Lung (tissue), 12 donors: ENCODE results near the gene DRAM1. TPM values are rescaled to one million over a fixed set of nuclear protein-coding genes. Genes with fewer than 3 reads are reported as not detected.

Experiments used
- ATAC-seq: fragments of 200-7000 bp; cut with Tn5 transposase; one replicate; pipeline ENCODE4 v1.9.1; 2020; ENCODE audit warnings: moderate number of reproducible peaks; ENCODE audit not compliant: insufficient read depth, low FRiP score
- DNase-seq, 3 donors: peaks; one replicate each; pipeline ENCODE4 v3.0.0-alpha.2; 2013 to 2017
- H3K27ac ChIP-seq, 2 donors: one replicate each; pipeline ENCODE4 v1.5.1; 2013; ENCODE audit warnings: mild to moderate bottlenecking in 2 of 2, moderate library complexity in 2 of 2, control low read depth in 1 of 2, inconsistent platforms in 1 of 2, low read depth in 1 of 2, low read length in 1 of 2
- H3K27me3 ChIP-seq, 3 donors: one replicate each; pipeline ENCODE4 v1.5.1; 2013; ENCODE audit warnings: low read length in 2 of 3; ENCODE audit not compliant: control insufficient read depth in 3 of 3, insufficient read depth in 3 of 3
- H3K36me3 ChIP-seq, 4 donors: one replicate each; pipeline ENCODE4 v1.5.1; 2013; ENCODE audit warnings: low read length in 4 of 4, mild to moderate bottlenecking in 1 of 4, moderate library complexity in 1 of 4; ENCODE audit not compliant: control insufficient read depth in 4 of 4, insufficient read depth in 4 of 4
- H3K4me1 ChIP-seq, 5 donors: one replicate each; pipeline ENCODE4 v1.5.1; 2013; ENCODE audit warnings: low read length in 5 of 5, mild to moderate bottlenecking in 2 of 5, moderate library complexity in 1 of 5; ENCODE audit not compliant: control insufficient read depth in 5 of 5, insufficient read depth in 5 of 5
- H3K4me3 ChIP-seq: one replicate; pipeline ENCODE4 v1.5.1; 2013; ENCODE audit warnings: mild to moderate bottlenecking, control low read depth, moderate library complexity
- H3K9ac ChIP-seq, 2 donors: one replicate each; pipeline ENCODE4 v1.5.1; 2013; ENCODE audit warnings: low read length in 2 of 2, control low read depth in 1 of 2; ENCODE audit not compliant: insufficient read depth in 1 of 2
- H3K9me3 ChIP-seq, 4 donors: one replicate each; pipeline ENCODE4 v1.5.1; 2013; ENCODE audit warnings: low read length in 3 of 4, mild to moderate bottlenecking in 1 of 4, moderate library complexity in 1 of 4; ENCODE audit not compliant: control insufficient read depth in 4 of 4, insufficient read depth in 3 of 4
- WGBS, 2 donors: extraction: QIAGEN DNeasy Blood & Tissue Kit; methylation state at CpG; one replicate each; pipeline ENCODE4 v1.1.7; 2013; 5-methylcytosine and 5-hydroxymethylcytosine counted together
- polyA plus RNA-seq, 2 donors: library from polyadenylated mRNA; stranded (reverse); fragments of 200-250 nt; gene quantifications; one replicate each; pipeline ENCODE4 v1.2.1, GENCODE V29; 2013
- total RNA-seq, 2 donors: library from RNA; depleted of rRNA in 1 of 2; stranded (reverse); fragments of >200 nt in 1 of 2; gene quantifications; one replicate each; pipeline ENCODE4 v1.2.1, GENCODE V29; 2014 to 2021
- TF ChIP-seq, protein P1 (sequence below): IDR thresholded peaks from 2 replicates; pipeline ENCODE4 v1.5.1; 2012; ENCODE audit warnings: mild to moderate bottlenecking; ENCODE audit errors: control extremely low read depth, extremely low read depth
- donor health status: control.
- donor health status: control.
- donor health status: Bipolar disorder and iron deficiency.
- donor health status: healthy.
- donor health status: DM: yes; HTN: yes; CAD: no.

The DRAM1 gene
- total and polyA plus RNA-seq, 4 donors: 64.5 to 95.2 (median 74.7) TPM

DNA sequence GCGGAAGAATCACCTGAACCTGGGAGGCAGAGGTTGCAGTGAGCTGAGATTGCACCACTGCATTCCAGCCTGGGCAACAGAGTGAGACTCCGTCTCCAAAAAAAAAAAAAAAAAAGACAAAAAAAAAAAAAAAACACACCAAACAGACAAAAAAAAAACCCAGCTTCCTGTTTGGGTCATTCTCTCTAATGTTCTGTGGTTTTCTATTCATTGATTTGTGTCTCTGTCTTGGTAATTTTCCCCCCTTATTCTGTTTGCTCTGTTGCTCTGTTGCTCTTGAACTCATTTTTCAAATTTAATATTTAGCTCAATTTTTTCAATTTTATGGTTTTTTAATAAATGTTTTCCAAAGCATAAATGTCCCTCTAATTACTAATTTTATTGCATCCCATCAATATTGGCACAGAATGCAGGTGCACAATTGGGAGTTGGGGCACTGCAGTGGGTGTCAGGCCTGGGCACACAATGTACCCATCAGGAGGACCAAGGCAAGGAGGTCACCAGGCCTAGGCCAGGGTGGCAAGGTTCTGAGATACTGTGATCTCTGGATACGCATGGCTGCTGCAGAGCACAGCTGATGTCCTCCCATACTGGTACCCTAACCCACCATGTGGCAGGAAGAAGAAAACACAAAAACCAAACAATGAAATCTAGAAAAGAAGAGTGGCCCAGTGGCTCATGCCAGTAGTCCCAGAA, 38.6 kb upstream of the DRAM1 start:
- Histone ChIP-seq H3K9ac (no peak overlapping the region), H3K9me3 (no peaks in the 10 kb centered on the region), H3K27ac (no peak overlapping the region), H3K4me1 (peaks cover 0 to 2% (median 0%) of the 10 kb centered on the region in 5 donors), H3K36me3 (no peaks in the 10 kb centered on the region), H3K4me3 (no peak overlapping the region), H3K27me3 (no peaks in the 10 kb centered on the region)
- 69 to 80% methylated on average over 2 to 3 of the region's 3 CpGs for WGBS, 2 donors
- DNase-seq (no peak), ATAC-seq (no peak)
- TF ChIP-seq, protein P1, sequence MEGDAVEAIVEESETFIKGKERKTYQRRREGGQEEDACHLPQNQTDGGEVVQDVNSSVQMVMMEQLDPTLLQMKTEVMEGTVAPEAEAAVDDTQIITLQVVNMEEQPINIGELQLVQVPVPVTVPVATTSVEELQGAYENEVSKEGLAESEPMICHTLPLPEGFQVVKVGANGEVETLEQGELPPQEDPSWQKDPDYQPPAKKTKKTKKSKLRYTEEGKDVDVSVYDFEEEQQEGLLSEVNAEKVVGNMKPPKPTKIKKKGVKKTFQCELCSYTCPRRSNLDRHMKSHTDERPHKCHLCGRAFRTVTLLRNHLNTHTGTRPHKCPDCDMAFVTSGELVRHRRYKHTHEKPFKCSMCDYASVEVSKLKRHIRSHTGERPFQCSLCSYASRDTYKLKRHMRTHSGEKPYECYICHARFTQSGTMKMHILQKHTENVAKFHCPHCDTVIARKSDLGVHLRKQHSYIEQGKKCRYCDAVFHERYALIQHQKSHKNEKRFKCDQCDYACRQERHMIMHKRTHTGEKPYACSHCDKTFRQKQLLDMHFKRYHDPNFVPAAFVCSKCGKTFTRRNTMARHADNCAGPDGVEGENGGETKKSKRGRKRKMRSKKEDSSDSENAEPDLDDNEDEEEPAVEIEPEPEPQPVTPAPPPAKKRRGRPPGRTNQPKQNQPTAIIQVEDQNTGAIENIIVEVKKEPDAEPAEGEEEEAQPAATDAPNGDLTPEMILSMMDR: no peak

DNA sequence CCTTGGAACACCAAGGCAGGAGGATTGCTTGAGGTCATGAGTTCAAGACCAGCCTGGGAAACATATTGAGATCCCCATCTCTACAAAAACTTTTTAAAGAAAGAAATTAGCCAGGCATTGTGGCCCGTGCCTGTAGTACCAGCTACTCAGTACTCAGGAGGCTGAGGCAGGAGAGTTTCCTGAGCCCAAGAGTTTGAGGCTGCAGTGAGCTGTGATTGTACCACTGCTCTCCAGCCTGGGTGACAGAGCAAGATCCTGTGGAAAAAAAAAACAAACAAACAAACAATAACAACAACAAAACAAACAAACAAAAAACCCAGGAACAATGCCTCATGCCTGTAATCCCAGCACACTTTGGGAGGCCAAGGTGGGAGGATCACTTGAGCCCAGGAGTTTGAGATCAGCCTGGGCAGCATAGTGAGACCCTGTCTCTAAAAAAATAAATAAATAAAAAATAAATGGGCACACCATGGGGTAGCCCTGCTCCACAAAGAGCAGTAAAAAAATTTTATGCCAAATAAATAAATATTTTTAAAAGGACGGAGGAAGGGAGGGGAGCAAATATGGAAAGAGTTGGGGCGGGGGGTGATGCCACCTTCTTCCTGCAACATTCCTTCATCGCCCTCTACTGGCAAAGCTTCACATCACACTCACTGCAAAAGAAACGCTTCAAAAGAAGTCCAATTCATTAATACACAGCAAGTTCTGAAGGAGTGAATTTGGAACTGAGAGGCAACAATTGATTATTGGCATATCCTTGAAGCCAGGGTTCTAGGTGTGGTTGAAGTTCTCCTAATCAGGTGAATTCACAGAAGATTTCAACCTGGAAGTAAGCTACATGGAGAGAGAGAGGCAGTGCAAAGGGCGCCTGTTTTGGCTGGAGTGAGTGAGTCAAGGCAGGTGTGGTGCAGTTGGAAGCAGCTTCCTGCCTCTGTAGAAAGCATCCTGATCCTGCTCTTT, 37.8 kb upstream of the DRAM1 start:
- peak; percentile 60 to 76 (median 63) for DNase-seq
- Histone ChIP-seq H3K27ac (no peak overlapping the region), H3K36me3 (no peaks in the 10 kb centered on the region), H3K9me3 (no peaks in the 10 kb centered on the region), H3K27me3 (no peaks in the 10 kb centered on the region), H3K4me1 (peaks cover 0 to 2% (median 0%) of the 10 kb centered on the region in 5 donors), H3K9ac (no peak overlapping the region), H3K4me3 (no peak overlapping the region)
- WGBS, 2 donors: 31 to 32% methylated on average over 6 of the region's 6 CpGs
- TF ChIP-seq, protein P1: peak; percentile 83
- no peak for ATAC-seq

DNA sequence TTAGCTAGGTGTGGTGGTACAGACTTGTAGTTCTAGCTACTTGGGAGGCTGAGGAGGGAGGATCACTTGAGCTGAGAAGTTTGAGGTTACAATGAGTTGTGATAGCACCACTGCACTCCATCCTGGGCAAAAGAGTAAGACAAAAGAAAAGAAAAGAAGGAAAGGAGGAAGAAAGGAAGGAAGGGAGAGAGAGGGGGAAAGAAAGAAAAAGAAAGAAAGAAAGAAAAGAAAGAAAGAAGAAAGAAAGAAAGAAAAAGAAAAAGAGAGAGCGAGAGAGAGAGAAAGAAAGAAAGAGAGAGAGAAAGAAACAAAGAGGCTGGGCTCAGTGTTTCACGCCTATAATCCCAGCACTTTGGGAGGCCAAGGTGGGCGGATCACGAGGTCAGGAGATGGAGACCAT, 36.3 kb upstream of the DRAM1 start:
- Histone ChIP-seq H3K9me3 (no peaks in the 10 kb centered on the region), H3K27me3 (no peaks in the 10 kb centered on the region), H3K9ac (no peak overlapping the region), H3K36me3 (no peaks in the 10 kb centered on the region), H3K4me1 (peaks cover 0 to 2% (median 0%) of the 10 kb centered on the region in 5 donors), H3K27ac (no peak overlapping the region), H3K4me3 (no peak overlapping the region)
- no peak for DNase-seq
- TF ChIP-seq, protein P1: no peak
- ATAC-seq: no peak
- 91 to 93% methylated on average over 4 of the region's 4 CpGs for WGBS, 2 donors
